H9 (cell line): Measurements from ENCODE around the gene GLB1L3. TPM values are rescaled to one million over a fixed set of nuclear protein-coding genes. Genes with fewer than 3 reads are reported as not detected.

Experiments used
- DNase-seq: peaks from one replicate; pipeline ENCODE4 v3.0.0-alpha.2; 2017
- H2AFZ ChIP-seq: one replicate; pipeline ENCODE4 v1.6.1; 2013; ENCODE audit warnings: mild to moderate bottlenecking, low read length, control low read depth, moderate library complexity
- H2AK5ac ChIP-seq: 2 replicates; pipeline ENCODE4 v1.6.1; 2013; ENCODE audit warnings: low read length, control low read depth, mixed read lengths; ENCODE audit not compliant: insufficient read length
- H2BK120ac ChIP-seq: one replicate; pipeline ENCODE4 v1.6.1; 2013; ENCODE audit warnings: low read depth, mild to moderate bottlenecking, low read length, control low read depth, inconsistent platforms; ENCODE audit not compliant: poor library complexity, severe bottlenecking
- H2BK12ac ChIP-seq: 2 replicates; pipeline ENCODE4 v1.6.1; 2013; ENCODE audit warnings: low read length, control low read depth, mixed read lengths, low read depth; ENCODE audit not compliant: insufficient read length
- H2BK15ac ChIP-seq: 2 replicates; pipeline ENCODE4 v1.6.1; 2013; ENCODE audit warnings: low read depth, low read length, control low read depth
- H2BK20ac ChIP-seq: one replicate; pipeline ENCODE4 v1.6.1; 2013; ENCODE audit warnings: low read depth, mild to moderate bottlenecking, low read length, control low read depth, inconsistent platforms; ENCODE audit not compliant: poor library complexity, severe bottlenecking
- H2BK5ac ChIP-seq: 2 replicates; pipeline ENCODE4 v1.6.1; 2013; ENCODE audit warnings: low read length, control low read depth, mixed read lengths; ENCODE audit not compliant: insufficient read length
- H3K14ac ChIP-seq: 2 replicates; pipeline ENCODE4 v1.6.1; 2013; ENCODE audit warnings: low read length, control low read depth; ENCODE audit not compliant: insufficient read depth
- H3K18ac ChIP-seq: 2 replicates; pipeline ENCODE4 v1.6.1; 2013; ENCODE audit warnings: low read depth, mild to moderate bottlenecking, mixed read lengths, low read length, control low read depth; ENCODE audit not compliant: insufficient read length
- H3K23ac ChIP-seq: 2 replicates; pipeline ENCODE4 v1.6.1; 2013; ENCODE audit warnings: low read length, control low read depth, mixed read lengths, low read depth; ENCODE audit not compliant: insufficient read length
- H3K23me2 ChIP-seq: 2 replicates; pipeline ENCODE4 v1.6.1; 2013; ENCODE audit warnings: low read depth, mild to moderate bottlenecking, mixed read lengths, low read length, control low read depth; ENCODE audit not compliant: insufficient read length, poor library complexity, severe bottlenecking
- H3K27ac ChIP-seq: 2 replicates; pipeline ENCODE4 v1.5.1; 2013; ENCODE audit warnings: low read length, control low read depth, mixed read lengths, low read depth; ENCODE audit not compliant: insufficient read length
- H3K27me3 ChIP-seq: 2 replicates; pipeline ENCODE4 v1.6.1; 2013; ENCODE audit warnings: low read length, control low read depth, inconsistent platforms; ENCODE audit not compliant: insufficient read depth
- H3K4ac ChIP-seq: 2 replicates; pipeline ENCODE4 v1.6.1; 2013; ENCODE audit warnings: low read depth, mild to moderate bottlenecking, control low read depth, inconsistent platforms, low read length, moderate library complexity
- H3K4me1 ChIP-seq: 2 replicates; pipeline ENCODE4 v1.6.1; 2013; ENCODE audit warnings: low read length, control low read depth, inconsistent platforms; ENCODE audit not compliant: insufficient read depth
- H3K4me2 ChIP-seq: 2 replicates; pipeline ENCODE4 v1.6.1; 2013; ENCODE audit warnings: low read length, control low read depth, mixed read lengths; ENCODE audit not compliant: insufficient read length, insufficient read depth
- H3K56ac ChIP-seq: 2 replicates; pipeline ENCODE4 v1.6.1; 2013; ENCODE audit warnings: low read depth, mild to moderate bottlenecking, mixed read lengths, low read length, control low read depth; ENCODE audit not compliant: insufficient read length
- H3K79me1 ChIP-seq: 2 replicates; pipeline ENCODE4 v1.6.1; 2013; ENCODE audit warnings: low read depth, mild to moderate bottlenecking, moderate library complexity, low read length, control low read depth, inconsistent platforms; ENCODE audit not compliant: insufficient read depth, poor library complexity, severe bottlenecking
- H3K79me2 ChIP-seq: 2 replicates; pipeline ENCODE4 v1.6.1; 2013; ENCODE audit warnings: low read length, control low read depth, inconsistent platforms; ENCODE audit not compliant: insufficient read depth
- H3K9ac ChIP-seq: 2 replicates; pipeline ENCODE4 v1.6.1; 2013; ENCODE audit warnings: low read length, control low read depth, mixed read lengths; ENCODE audit not compliant: insufficient read length; ENCODE audit errors: extremely low read depth
- H3K9me3 ChIP-seq: one replicate; pipeline ENCODE4 v1.6.1; 2013; ENCODE audit warnings: low read depth, low read length, inconsistent platforms; ENCODE audit not compliant: control insufficient read depth
- H3T11ph ChIP-seq: one replicate; pipeline ENCODE4 v1.6.1; 2013; ENCODE audit warnings: mild to moderate bottlenecking, low read length, control low read depth, inconsistent platforms
- H4K20me1 ChIP-seq: one replicate; pipeline ENCODE4 v1.6.1; 2013; ENCODE audit not compliant: control insufficient read depth, insufficient read length, insufficient read depth
- H4K5ac ChIP-seq: 2 replicates; pipeline ENCODE4 v1.6.1; 2013; ENCODE audit warnings: low read depth, mild to moderate bottlenecking, mixed read lengths, low read length, control low read depth; ENCODE audit not compliant: insufficient read length
- H4K8ac ChIP-seq: replicated peaks from 2 replicates; pipeline ENCODE4 v1.6.1; 2013; ENCODE audit warnings: low read length, control low read depth, mixed read lengths, low read depth; ENCODE audit not compliant: insufficient read length
- H4K91ac ChIP-seq: 2 replicates; pipeline ENCODE4 v1.6.1; 2013; ENCODE audit warnings: low read depth, mild to moderate bottlenecking, moderate library complexity, mixed read lengths, low read length, control low read depth; ENCODE audit not compliant: insufficient read length
- H3K27ac Mint-ChIP-seq, 3 experiments: 2 replicates in 2 of 3; 3 replicates in 1 of 3; pipeline ENCODE4 v1.8.0; 2020 to 2021; ENCODE audit warnings: mixed read lengths in 3 of 3, mild to moderate bottlenecking in 1 of 3, moderate library complexity in 1 of 3
- H3K27me3 Mint-ChIP-seq: 2 replicates; pipeline ENCODE4 v1.8.0; 2021; ENCODE audit warnings: low read depth, mild to moderate bottlenecking, moderate library complexity, mixed read lengths
- H3K36me3 Mint-ChIP-seq, 3 experiments: 2 replicates in 2 of 3; 3 replicates in 1 of 3; pipeline ENCODE4 v1.8.0; 2020 to 2021; ENCODE audit warnings: low read depth in 3 of 3, mixed read lengths in 3 of 3; ENCODE audit not compliant: insufficient read depth in 1 of 3
- H3K4me1 Mint-ChIP-seq, 2 experiments: 2 replicates each; pipeline ENCODE4 v1.8.0; 2020; ENCODE audit warnings: mixed read lengths in 2 of 2
- H3K4me3 Mint-ChIP-seq, 2 experiments: 2 replicates in 1 of 2; 3 replicates in 1 of 2; pipeline ENCODE4 v1.8.0; 2020 to 2021; ENCODE audit warnings: mild to moderate bottlenecking in 2 of 2, mixed read lengths in 2 of 2, moderate library complexity in 1 of 2
- H3K9me3 Mint-ChIP-seq, 2 experiments: 2 replicates in 1 of 2; 3 replicates in 1 of 2; pipeline ENCODE4 v1.8.0; 2020; ENCODE audit warnings: mild to moderate bottlenecking in 2 of 2, mixed read lengths in 2 of 2, moderate library complexity in 1 of 2
- CTCF ChIP-seq: fragments of 200-600 bp; sonication (generic); conservative IDR thresholded peaks from 3 replicates; pipeline ENCODE4 v1.8.0; 2021; ENCODE audit warnings: antibody characterized with exemption, mild to moderate bottlenecking
- WGBS: extraction: QIAGEN DNeasy Blood & Tissue Kit; methylation state at CpG from one replicate; pipeline ENCODE4 v1.1.7; 2013; ENCODE audit warnings: missing lambda C conversion rate, low lambda C conversion rate, mixed read lengths; ENCODE audit not compliant: insufficient read length; ENCODE audit errors: extremely low coverage; 5-methylcytosine and 5-hydroxymethylcytosine counted together
- total RNA-seq: library from RNA; stranded (reverse); gene quantifications from 2 replicates; pipeline ENCODE4 v1.2.1, GENCODE V29; 2021

Gene GLB1L3
- total RNA-seq, 1 experiment from 2014 or later = 11.2 TPM

- no peak overlapping the region for H2BK20ac ChIP-seq
- TF ChIP-seq CTCF = no peak
- WGBS = no CpG with 5 or more reads among the region's 4 CpGs
- peaks cover 9 to 14% of the 10 kb centered on the region in 2 experiments for H3K4me1 Mint-ChIP-seq
- H3K4ac ChIP-seq = no peak overlapping the region
- H3K4me3 Mint-ChIP-seq = peak overlapping the region in 1 of 2 experiments; percentile 10; a peak in 1 of 5 replicates
- H3K4me2 ChIP-seq = no peak overlapping the region
- no peaks in the 10 kb centered on the region for H4K20me1 ChIP-seq
- no peaks in the 10 kb centered on the region for H3K27me3 Mint-ChIP-seq
- no peak overlapping the region; a peak in 1 of 7 replicates for H3K27ac Mint-ChIP-seq
- H3K27me3 ChIP-seq = no peaks in the 10 kb centered on the region
- H2AFZ ChIP-seq = no peak overlapping the region
- no peak overlapping the region for H3K14ac ChIP-seq
- no peak overlapping the region for H2BK5ac ChIP-seq
- H3K79me2 ChIP-seq = no peaks in the 10 kb centered on the region
- no peaks in the 10 kb centered on the region for H3K4me1 ChIP-seq
- no peak overlapping the region for H2BK120ac ChIP-seq
- no peak overlapping the region for H3K56ac ChIP-seq
- no peak overlapping the region for H4K5ac ChIP-seq
- H3K9me3 Mint-ChIP-seq = no peaks in the 10 kb centered on the region
- H3K18ac ChIP-seq = no peak overlapping the region
- no peak overlapping the region for H4K8ac ChIP-seq
- H3T11ph ChIP-seq = no peak overlapping the region
- peaks cover 32 to 62% (median 47%) of the 10 kb centered on the region in 3 experiments; a peak in 6 of 7 replicates for H3K36me3 Mint-ChIP-seq
- no peak overlapping the region for H3K27ac ChIP-seq
- no peak overlapping the region for H2BK12ac ChIP-seq
- H3K9ac ChIP-seq = no peak overlapping the region
- H4K91ac ChIP-seq = no peak overlapping the region
- H3K79me1 ChIP-seq = no peaks in the 10 kb centered on the region
- no peak overlapping the region for H2AK5ac ChIP-seq
- no peak overlapping the region for H3K23ac ChIP-seq
- no peaks in the 10 kb centered on the region for H3K9me3 ChIP-seq
- peaks cover 3% of the 10 kb centered on the region for H3K23me2 ChIP-seq
- no peak for DNase-seq
- H2BK15ac ChIP-seq = no peak overlapping the region
Measured at GRCh38 chr11:134258577-134258976, 17.6 kb upstream of the GLB1L3 start.
